A549 (cell line): Measurements from ENCODE around the gene FAM78A. TPM values are rescaled to one million over a fixed set of nuclear protein-coding genes. Genes with fewer than 3 reads are reported as not detected.

ENCODE experiments used
- ATAC-seq, 2 experiments: fragments of 200-7000 bp in 1 of 2; fragments of >200 bp in 1 of 2; cut with Nextera tagmentation in 1 of 2; cut with Tn5 transposase in 1 of 2; 3 replicates each; pipeline versions ENCODE4 v1.8.0 to v1.9.1; 2018 to 2020; ENCODE audit warnings: mild to moderate bottlenecking in 1 of 2, moderate library complexity in 1 of 2
- CTCF ChIA-PET: fragments of 300-600 bp; sonication (Branson Sonifier 250); formaldehyde crosslinking; extraction: SDS; loops from one replicate; lab custom pipeline; 2021; ENCODE audit warnings: antibody characterized with exemption, inconsistent platforms; lab: Yijun Ruan, JAX
- POLR2A ChIA-PET: fragments of 350-600 bp; formaldehyde crosslinking; extraction: SDS; loops from one replicate; lab custom pipeline; 2021; ENCODE audit warnings: antibody characterized with exemption, inconsistent platforms; lab: Yijun Ruan, JAX
- DNase-seq, 2 experiments: peaks; one replicate each; pipeline versions ENCODE4 v3.0.0 to v3.0.0-alpha.2; 2011 to 2016; ENCODE audit warnings: low read depth in 1 of 2, low spot score in 1 of 2
- FAIRE-seq: peaks from 2 replicates; lab custom pipeline; 2011; peaks lifted over from hg19 to GRCh38; lab: Jason Lieb, UNC
- H3K27ac ChIP-seq, 2 experiments: fragments of >200 bp; sonication (Bioruptor Twin); formaldehyde crosslinking; 3 replicates each; pipeline ENCODE4 v1.5.1; 2016 to 2017
- H3K4me1 ChIP-seq: fragments of >200 bp; sonication (Bioruptor Twin); formaldehyde crosslinking; 3 replicates; pipeline ENCODE4 v1.6.1; 2016
- H3K4me2 ChIP-seq: fragments of >200 bp; sonication (Bioruptor Twin); formaldehyde crosslinking; 3 replicates; pipeline ENCODE4 v1.6.1; 2016
- H3K4me3 ChIP-seq: fragments of >200 bp; sonication (Bioruptor Twin); formaldehyde crosslinking; 3 replicates; pipeline ENCODE4 v1.5.1; 2016
- H3K9me3 ChIP-seq: fragments of >200 bp; sonication (Bioruptor Twin); formaldehyde crosslinking; 3 replicates; pipeline ENCODE4 v1.6.1; 2016
- BHLHE40 ChIP-seq: IDR thresholded peaks from 2 replicates; pipeline ENCODE4 v1.6.1; 2012; ENCODE audit warnings: low read depth, low read length, inconsistent platforms
- CHD2 ChIP-seq: fragments of 150-350 bp; IDR thresholded peaks from 2 replicates; pipeline ENCODE4 v1.6.1; 2014; ENCODE audit warnings: low read length; ENCODE audit not compliant: partially characterized antibody
- EHF ChIP-seq: fragments of 250-450 bp; sonication (Bioruptor Pico); IDR thresholded peaks from 2 replicates; pipeline ENCODE4 v1.5.0; 2020; ENCODE audit warnings: mild to moderate bottlenecking
- EHMT2 ChIP-seq: fragments of 200-600 bp; sonication (generic); IDR thresholded peaks from 2 replicates; pipeline ENCODE4 v1.6.1; 2016; ENCODE audit warnings: antibody characterized with exemption, low read depth, mild to moderate bottlenecking, moderate library complexity
- EP300 ChIP-seq, 2 experiments: fragments of >200 bp; sonication (Bioruptor Twin); formaldehyde crosslinking; IDR thresholded peaks; 2 replicates in 1 of 2; 3 replicates in 1 of 2; pipeline ENCODE4 v1.6.1; 2016 to 2017
- ESRRA ChIP-seq: fragments of 150-350 bp; IDR thresholded peaks from 2 replicates; pipeline ENCODE4 v1.6.1; 2014; ENCODE audit warnings: mild to moderate bottlenecking, low read length, borderline replicate concordance
- FOSB ChIP-seq: fragments of 250-450 bp; sonication (Bioruptor Pico); IDR thresholded peaks from 2 replicates; pipeline ENCODE4 v1.5.0; 2020; ENCODE audit warnings: mild to moderate bottlenecking, moderate library complexity
- FOXS1 ChIP-seq: fragments of 250-450 bp; sonication (Bioruptor Pico); IDR thresholded peaks from 2 replicates; pipeline ENCODE4 v1.5.0; 2020; ENCODE audit warnings: mild to moderate bottlenecking, moderate library complexity
- GATA3 ChIP-seq: IDR thresholded peaks from 2 replicates; pipeline ENCODE4 v1.6.1; 2012; ENCODE audit warnings: borderline replicate concordance
- HEYL ChIP-seq: fragments of 250-450 bp; sonication (Bioruptor Pico); IDR thresholded peaks from 2 replicates; pipeline ENCODE4 v1.8.0; 2021; ENCODE audit warnings: mild to moderate bottlenecking, moderate library complexity
- HOXA7 ChIP-seq: fragments of 250-450 bp; sonication (Bioruptor Pico); IDR thresholded peaks from 2 replicates; pipeline ENCODE4 v1.5.0; 2020; ENCODE audit warnings: mild to moderate bottlenecking, moderate library complexity
- HOXB5 ChIP-seq: fragments of 250-450 bp; sonication (Bioruptor Pico); IDR thresholded peaks from 2 replicates; pipeline ENCODE4 v1.5.0; 2020; ENCODE audit warnings: mild to moderate bottlenecking, moderate library complexity
- JUN ChIP-seq, 2 experiments: fragments of >200 bp; sonication (Bioruptor Twin); formaldehyde crosslinking; IDR thresholded peaks; 2 replicates in 1 of 2; 3 replicates in 1 of 2; pipeline ENCODE4 v1.6.1; 2016 to 2017
- MAFK ChIP-seq: fragments of 450-650 bp; IDR thresholded peaks from 2 replicates; pipeline ENCODE4 v1.6.1; 2014; ENCODE audit not compliant: partially characterized antibody
- NR3C1 ChIP-seq: fragments of >200 bp; sonication (Bioruptor Twin); formaldehyde crosslinking; IDR thresholded peaks from 3 replicates; pipeline ENCODE4 v1.6.1; 2017
- PHF8 ChIP-seq: fragments of 200-600 bp; sonication (generic); IDR thresholded peaks from 2 replicates; pipeline ENCODE4 v1.6.1; 2016; ENCODE audit warnings: low read depth, mild to moderate bottlenecking, antibody characterized with exemption, moderate library complexity, borderline replicate concordance
- POLR2A ChIP-seq: IDR thresholded peaks from 2 replicates; pipeline ENCODE4 v1.6.1; 2012; ENCODE audit warnings: mild to moderate bottlenecking, low read length
- RAD21 ChIP-seq, 2 experiments: fragments of >200 bp in 1 of 2; sonication (Bioruptor Twin) in 1 of 2; formaldehyde crosslinking in 1 of 2; IDR thresholded peaks in 1 of 2; conservative IDR thresholded peaks in 1 of 2; 2 replicates in 1 of 2; 3 replicates in 1 of 2; pipeline ENCODE4 v1.6.1; 2012 to 2018; ENCODE audit warnings: inconsistent platforms in 1 of 2
- RARB ChIP-seq: fragments of 250-450 bp; sonication (Bioruptor Pico); IDR thresholded peaks from 2 replicates; pipeline ENCODE4 v1.8.0; 2021; ENCODE audit warnings: mild to moderate bottlenecking, moderate library complexity
- RNF2 ChIP-seq: fragments of 200-600 bp; sonication (generic); IDR thresholded peaks from 2 replicates; pipeline ENCODE4 v1.6.1; 2016; ENCODE audit warnings: low read depth, mild to moderate bottlenecking, antibody characterized with exemption, moderate library complexity, borderline replicate concordance
- ZNF302 ChIP-seq: fragments of 250-450 bp; sonication (Bioruptor Pico); IDR thresholded peaks from 2 replicates; pipeline ENCODE4 v1.9.0; 2021; ENCODE audit warnings: inconsistent platforms, mild to moderate bottlenecking, moderate library complexity
- WGBS: methylation state at CpG from one replicate; pipeline ENCODE4 v1.1.6; 2017; ENCODE audit errors: missing lambda C conversion rate; 5-methylcytosine and 5-hydroxymethylcytosine counted together
- polyA plus RNA-seq, 4 experiments: library from polyadenylated mRNA; depleted of rRNA in 3 of 4; stranded (reverse); fragments of >200 nt; fragmentation: RNase III in 1 of 4; extraction: RNeasy Plus Mini Kit Qiagen cat#74134 plus additional on column Dnase treatment in 1 of 4; gene quantifications; 2 replicates in 3 of 4; 3 replicates in 1 of 4; pipeline ENCODE4 v1.2.3, GENCODE V29; 2011 to 2017
- TF ChIP-seq, protein P1 (sequence below): fragments of 450-650 bp; IDR thresholded peaks from 2 replicates; pipeline ENCODE4 v1.6.1; 2014; ENCODE audit warnings: antibody characterized with exemption
- TF ChIP-seq, protein P2 (sequence below): fragments of >200 bp; sonication (Bioruptor Twin); formaldehyde crosslinking; IDR thresholded peaks from 3 replicates; pipeline ENCODE4 v1.5.1; 2016
- TF ChIP-seq, protein P3 (sequence below): fragments of 250-450 bp; sonication (Bioruptor Pico); IDR thresholded peaks from 2 replicates; pipeline ENCODE4 v1.5.0; 2021; ENCODE audit warnings: mild to moderate bottlenecking, moderate library complexity, borderline replicate concordance
- TF ChIP-seq, protein P4 (sequence below): fragments of 200-600 bp; sonication (generic); IDR thresholded peaks from 2 replicates; pipeline ENCODE4 v1.6.1; 2016; ENCODE audit warnings: antibody characterized with exemption, mild to moderate bottlenecking, moderate library complexity
- TF ChIP-seq, protein P5 (sequence below): IDR thresholded peaks from 2 replicates; pipeline ENCODE4 v1.6.1; 2012; ENCODE audit warnings: low read depth, borderline replicate concordance

Gene FAM78A
- polyA plus RNA-seq, 2 of the 4 experiments (the other 2 are of a cell fraction): 0.44 to 0.50 TPM

DNA sequence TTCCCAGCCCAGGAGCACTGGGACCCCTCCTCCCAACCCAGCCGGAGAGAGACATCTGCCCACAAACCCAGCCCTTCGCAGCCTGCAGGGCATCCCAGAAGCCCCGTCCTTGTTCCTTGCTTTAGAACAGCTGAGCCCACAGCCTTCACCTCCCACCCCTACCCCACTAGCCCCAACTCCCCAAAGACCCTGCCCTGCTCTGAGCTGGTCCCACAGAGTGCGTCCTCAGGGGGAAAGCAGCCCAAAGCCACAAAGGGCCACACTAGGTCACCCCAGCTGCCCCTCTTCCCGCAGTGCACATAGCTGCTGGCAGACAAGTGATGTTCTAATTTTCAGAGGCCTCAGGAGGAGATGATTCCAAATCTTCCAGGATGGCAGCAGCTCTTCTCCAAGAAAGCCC, 22.0 kb upstream of the FAM78A start:
- Histone ChIP-seq H3K4me3 (no peak overlapping the region), H3K4me2 (no peak overlapping the region), H3K9me3 (no peaks in the 10 kb centered on the region), H3K4me1 (no peaks in the 10 kb centered on the region), H3K27ac (no peak overlapping the region)
- WGBS: 40% methylated on average over 2 of the region's 5 CpGs
- no peak for FAIRE-seq
- TF ChIP-seq HOXB5 (CRISPR knock-in tag): no peak
- no peak for TF ChIP-seq BHLHE40
- no peak for TF ChIP-seq EHF (CRISPR knock-in tag)
- TF ChIP-seq JUN (IDR thresholded peaks at IDR 0.05): no peak
- TF ChIP-seq RAD21 (conservative IDR thresholded peaks at IDR 0.05 in 1 of 2, IDR thresholded peaks at IDR 0.05 in 1 of 2): no peak
- no peak for TF ChIP-seq MAFK
- TF ChIP-seq ESRRA: no peak
- no peak for TF ChIP-seq RNF2
- TF ChIP-seq HOXA7 (CRISPR knock-in tag): no peak
- TF ChIP-seq ZNF302 (CRISPR knock-in tag): no peak
- TF ChIP-seq, protein P1, sequence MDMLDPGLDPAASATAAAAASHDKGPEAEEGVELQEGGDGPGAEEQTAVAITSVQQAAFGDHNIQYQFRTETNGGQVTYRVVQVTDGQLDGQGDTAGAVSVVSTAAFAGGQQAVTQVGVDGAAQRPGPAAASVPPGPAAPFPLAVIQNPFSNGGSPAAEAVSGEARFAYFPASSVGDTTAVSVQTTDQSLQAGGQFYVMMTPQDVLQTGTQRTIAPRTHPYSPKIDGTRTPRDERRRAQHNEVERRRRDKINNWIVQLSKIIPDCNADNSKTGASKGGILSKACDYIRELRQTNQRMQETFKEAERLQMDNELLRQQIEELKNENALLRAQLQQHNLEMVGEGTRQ: no peak
- no peak for TF ChIP-seq EP300 (IDR thresholded peaks at IDR 0.05)
- TF ChIP-seq FOSB (CRISPR knock-in tag): no peak
- DNase-seq: no peak
- ChIA-PET POLR2A (no interaction called here), CTCF (interaction anchor here (1.4 to 6.1 kb wide), 2 partner anchors 9 to 38 kb away, joined by 5 to 28 read pairs; partner anchors contain the start of gene PLPP7)
- no peak for ATAC-seq

DNA sequence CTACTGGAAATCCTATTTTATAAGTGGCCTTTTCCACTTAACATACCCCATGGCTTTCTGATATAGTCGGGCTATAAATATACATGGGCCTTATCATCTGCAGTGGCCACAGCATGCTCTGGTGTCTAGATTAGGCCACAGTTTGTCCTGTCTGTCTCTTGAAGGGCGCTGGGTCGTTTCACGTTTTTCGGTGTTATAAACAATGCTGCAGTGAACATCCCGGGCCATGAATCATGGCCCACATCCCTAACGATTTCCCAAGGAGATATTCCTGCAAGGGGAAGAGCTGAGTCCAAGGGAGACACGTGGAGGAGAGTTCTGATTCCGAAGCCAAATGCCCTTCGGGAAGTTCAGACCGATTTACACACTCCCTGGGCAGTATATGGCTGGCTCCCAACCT, 21.6 kb upstream of the FAM78A start:
- TF ChIP-seq, protein P2, sequence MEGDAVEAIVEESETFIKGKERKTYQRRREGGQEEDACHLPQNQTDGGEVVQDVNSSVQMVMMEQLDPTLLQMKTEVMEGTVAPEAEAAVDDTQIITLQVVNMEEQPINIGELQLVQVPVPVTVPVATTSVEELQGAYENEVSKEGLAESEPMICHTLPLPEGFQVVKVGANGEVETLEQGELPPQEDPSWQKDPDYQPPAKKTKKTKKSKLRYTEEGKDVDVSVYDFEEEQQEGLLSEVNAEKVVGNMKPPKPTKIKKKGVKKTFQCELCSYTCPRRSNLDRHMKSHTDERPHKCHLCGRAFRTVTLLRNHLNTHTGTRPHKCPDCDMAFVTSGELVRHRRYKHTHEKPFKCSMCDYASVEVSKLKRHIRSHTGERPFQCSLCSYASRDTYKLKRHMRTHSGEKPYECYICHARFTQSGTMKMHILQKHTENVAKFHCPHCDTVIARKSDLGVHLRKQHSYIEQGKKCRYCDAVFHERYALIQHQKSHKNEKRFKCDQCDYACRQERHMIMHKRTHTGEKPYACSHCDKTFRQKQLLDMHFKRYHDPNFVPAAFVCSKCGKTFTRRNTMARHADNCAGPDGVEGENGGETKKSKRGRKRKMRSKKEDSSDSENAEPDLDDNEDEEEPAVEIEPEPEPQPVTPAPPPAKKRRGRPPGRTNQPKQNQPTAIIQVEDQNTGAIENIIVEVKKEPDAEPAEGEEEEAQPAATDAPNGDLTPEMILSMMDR: no peak
- TF ChIP-seq EP300 (IDR thresholded peaks at IDR 0.05) (no peak), NR3C1 (no peak), PHF8 (no peak), ESRRA (no peak), HOXB5 (CRISPR knock-in tag) (no peak), GATA3 (no peak), POLR2A (no peak), FOXS1 (CRISPR knock-in tag) (no peak), EHMT2 (no peak), HOXA7 (CRISPR knock-in tag) (no peak), RARB (CRISPR knock-in tag) (no peak), HEYL (CRISPR knock-in tag) (no peak), ZNF302 (CRISPR knock-in tag) (no peak), CHD2 (no peak)
- TF ChIP-seq, protein P3, sequence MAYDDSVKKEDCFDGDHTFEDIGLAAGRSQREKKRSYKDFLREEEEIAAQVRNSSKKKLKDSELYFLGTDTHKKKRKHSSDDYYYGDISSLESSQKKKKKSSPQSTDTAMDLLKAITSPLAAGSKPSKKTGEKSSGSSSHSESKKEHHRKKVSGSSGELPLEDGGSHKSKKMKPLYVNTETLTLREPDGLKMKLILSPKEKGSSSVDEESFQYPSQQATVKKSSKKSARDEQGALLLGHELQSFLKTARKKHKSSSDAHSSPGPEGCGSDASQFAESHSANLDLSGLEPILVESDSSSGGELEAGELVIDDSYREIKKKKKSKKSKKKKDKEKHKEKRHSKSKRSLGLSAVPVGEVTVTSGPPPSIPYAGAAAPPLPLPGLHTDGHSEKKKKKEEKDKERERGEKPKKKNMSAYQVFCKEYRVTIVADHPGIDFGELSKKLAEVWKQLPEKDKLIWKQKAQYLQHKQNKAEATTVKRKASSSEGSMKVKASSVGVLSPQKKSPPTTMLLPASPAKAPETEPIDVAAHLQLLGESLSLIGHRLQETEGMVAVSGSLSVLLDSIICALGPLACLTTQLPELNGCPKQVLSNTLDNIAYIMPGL (CRISPR knock-in tag): no peak
- TF ChIP-seq, protein P4, sequence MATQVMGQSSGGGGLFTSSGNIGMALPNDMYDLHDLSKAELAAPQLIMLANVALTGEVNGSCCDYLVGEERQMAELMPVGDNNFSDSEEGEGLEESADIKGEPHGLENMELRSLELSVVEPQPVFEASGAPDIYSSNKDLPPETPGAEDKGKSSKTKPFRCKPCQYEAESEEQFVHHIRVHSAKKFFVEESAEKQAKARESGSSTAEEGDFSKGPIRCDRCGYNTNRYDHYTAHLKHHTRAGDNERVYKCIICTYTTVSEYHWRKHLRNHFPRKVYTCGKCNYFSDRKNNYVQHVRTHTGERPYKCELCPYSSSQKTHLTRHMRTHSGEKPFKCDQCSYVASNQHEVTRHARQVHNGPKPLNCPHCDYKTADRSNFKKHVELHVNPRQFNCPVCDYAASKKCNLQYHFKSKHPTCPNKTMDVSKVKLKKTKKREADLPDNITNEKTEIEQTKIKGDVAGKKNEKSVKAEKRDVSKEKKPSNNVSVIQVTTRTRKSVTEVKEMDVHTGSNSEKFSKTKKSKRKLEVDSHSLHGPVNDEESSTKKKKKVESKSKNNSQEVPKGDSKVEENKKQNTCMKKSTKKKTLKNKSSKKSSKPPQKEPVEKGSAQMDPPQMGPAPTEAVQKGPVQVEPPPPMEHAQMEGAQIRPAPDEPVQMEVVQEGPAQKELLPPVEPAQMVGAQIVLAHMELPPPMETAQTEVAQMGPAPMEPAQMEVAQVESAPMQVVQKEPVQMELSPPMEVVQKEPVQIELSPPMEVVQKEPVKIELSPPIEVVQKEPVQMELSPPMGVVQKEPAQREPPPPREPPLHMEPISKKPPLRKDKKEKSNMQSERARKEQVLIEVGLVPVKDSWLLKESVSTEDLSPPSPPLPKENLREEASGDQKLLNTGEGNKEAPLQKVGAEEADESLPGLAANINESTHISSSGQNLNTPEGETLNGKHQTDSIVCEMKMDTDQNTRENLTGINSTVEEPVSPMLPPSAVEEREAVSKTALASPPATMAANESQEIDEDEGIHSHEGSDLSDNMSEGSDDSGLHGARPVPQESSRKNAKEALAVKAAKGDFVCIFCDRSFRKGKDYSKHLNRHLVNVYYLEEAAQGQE: no peak
- TF ChIP-seq, protein P5, sequence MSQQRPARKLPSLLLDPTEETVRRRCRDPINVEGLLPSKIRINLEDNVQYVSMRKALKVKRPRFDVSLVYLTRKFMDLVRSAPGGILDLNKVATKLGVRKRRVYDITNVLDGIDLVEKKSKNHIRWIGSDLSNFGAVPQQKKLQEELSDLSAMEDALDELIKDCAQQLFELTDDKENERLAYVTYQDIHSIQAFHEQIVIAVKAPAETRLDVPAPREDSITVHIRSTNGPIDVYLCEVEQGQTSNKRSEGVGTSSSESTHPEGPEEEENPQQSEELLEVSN: no peak
- ATAC-seq: no peak
- no peak overlapping the region for H3K4me3 ChIP-seq
- no peaks in the 10 kb centered on the region for H3K4me1 ChIP-seq
- ChIA-PET CTCF (interaction anchor here (0.6 to 6.1 kb wide), 3 partner anchors 8 to 43 kb away, joined by 5 to 28 read pairs (median 6); partner anchors contain the start of gene PLPP7), POLR2A (no interaction called here)
- H3K4me2 ChIP-seq: no peak overlapping the region
- H3K9me3 ChIP-seq: no peaks in the 10 kb centered on the region
- no peak for DNase-seq
- no peak overlapping the region for H3K27ac ChIP-seq
- FAIRE-seq: no peak
- WGBS: 52% methylated on average over 11 of the region's 11 CpGs
